PFSK-1 (cell line): ENCODE results near the gene NEDD4L.

Source experiments
- POLR2AphosphoS5 ChIP-seq: IDR thresholded peaks from 2 replicates; pipeline ENCODE4 v1.6.1; 2012; ENCODE audit warnings: low read depth, mild to moderate bottlenecking, control low read depth, low read length, moderate library complexity
- SIN3A ChIP-seq: IDR thresholded peaks from 2 replicates; pipeline ENCODE4 v1.6.1; 2012; ENCODE audit warnings: mild to moderate bottlenecking, low read length, moderate library complexity, borderline replicate concordance; ENCODE audit not compliant: insufficient read depth

GRCh38 chr18:58232668-58233067, 188.6 kb downstream of the NEDD4L start:
- TF ChIP-seq POLR2AphosphoS5: no peak
- TF ChIP-seq SIN3A: no peak
